Nephron progenitor cell (in vitro differentiated cells): ENCODE data around the gene GNG8.

Source experiments
- DNase-seq: peaks from one replicate; pipeline ENCODE4 v3.0.0; 2021
- H3K27ac Mint-ChIP-seq: 2 replicates; pipeline ENCODE4 v1.8.0; 2021; ENCODE audit warnings: mild to moderate bottlenecking, moderate library complexity, mixed read lengths
- H3K27me3 Mint-ChIP-seq: 2 replicates; pipeline ENCODE4 v1.8.0; 2021; ENCODE audit warnings: mild to moderate bottlenecking, low read depth, mixed read lengths; ENCODE audit not compliant: poor library complexity
- H3K36me3 Mint-ChIP-seq: 2 replicates; pipeline ENCODE4 v1.8.0; 2021; ENCODE audit warnings: low read depth, mixed read lengths
- H3K4me1 Mint-ChIP-seq: 2 replicates; pipeline ENCODE4 v1.8.0; 2021; ENCODE audit warnings: mixed read lengths
- H3K4me3 Mint-ChIP-seq: 2 replicates; pipeline ENCODE4 v1.8.0; 2021; ENCODE audit warnings: mild to moderate bottlenecking, moderate library complexity, mixed read lengths
- H3K9me3 Mint-ChIP-seq: 2 replicates; pipeline ENCODE4 v1.8.0; 2021; ENCODE audit warnings: mild to moderate bottlenecking, moderate library complexity, mixed read lengths
- CTCF ChIP-seq: fragments of 200-600 bp; sonication (generic); IDR thresholded peaks from 2 replicates; pipeline ENCODE4 v1.5.0; 2021; ENCODE audit warnings: antibody characterized with exemption

The GNG8 gene

GRCh38 chr19:46668662-46669061, 32.7 kb upstream of the GNG8 start:
- Mint-ChIP-seq H3K36me3 (peaks cover 5% of the 10 kb centered on the region), H3K4me1 (peaks cover 15% of the 10 kb centered on the region), H3K27ac (no peak overlapping the region), H3K27me3 (peaks cover 11% of the 10 kb centered on the region), H3K9me3 (no peaks in the 10 kb centered on the region), H3K4me3 (no peak overlapping the region)
- no peak for TF ChIP-seq CTCF
- DNase-seq = no peak

- Mint-ChIP-seq H3K4me3 (no peak overlapping the region), H3K4me1 (peaks cover 12% of the 10 kb centered on the region), H3K9me3 (no peaks in the 10 kb centered on the region), H3K27me3 (peaks cover 11% of the 10 kb centered on the region), H3K36me3 (no peaks in the 10 kb centered on the region), H3K27ac (no peak overlapping the region)
- no peak for DNase-seq
- no peak for TF ChIP-seq CTCF
Observed at GRCh38 chr19:46665072-46665471, 29.1 kb upstream of the GNG8 start.

- peaks cover 7% of the 10 kb centered on the region for H3K36me3 Mint-ChIP-seq
- DNase-seq = peak; percentile 77
- peak; percentile 86 for TF ChIP-seq CTCF
- no peaks in the 10 kb centered on the region for H3K9me3 Mint-ChIP-seq
- peak overlapping the region; percentile 61 for H3K27ac Mint-ChIP-seq
- peaks cover 23% of the 10 kb centered on the region for H3K4me1 Mint-ChIP-seq
- H3K4me3 Mint-ChIP-seq = peak overlapping the region; percentile 70
- H3K27me3 Mint-ChIP-seq = peaks cover 13% of the 10 kb centered on the region
Observed at GRCh38 chr19:46661735-46662592, 26.0 kb upstream of the GNG8 start.

GRCh38 chr19:46661020-46661731, 25.2 kb upstream of the GNG8 start, which contains the start of gene DACT3:
TSS of gene DACT3 (minus strand) at chr19:46661182. CDS start at chr19:46661064, 118 bp downstream.
- peak within 1 kb of the TSS; percentile 95 for H3K27ac Mint-ChIP-seq
- TF ChIP-seq CTCF = no peak
- peaks cover 16% of the 10 kb centered on the region for H3K27me3 Mint-ChIP-seq
- peak; percentile 100 for DNase-seq
- peaks cover 23% of the 10 kb centered on the region for H3K4me1 Mint-ChIP-seq
- peaks cover 14% of the 10 kb centered on the region for H3K36me3 Mint-ChIP-seq
- H3K4me3 Mint-ChIP-seq = peak within 1 kb of the TSS; percentile 94
- no peaks in the 10 kb centered on the region for H3K9me3 Mint-ChIP-seq

GRCh38 chr19:46660551-46661019, 24.6 kb upstream of the GNG8 start:
- H3K4me1 Mint-ChIP-seq = peaks cover 23% of the 10 kb centered on the region
- H3K27me3 Mint-ChIP-seq = peaks cover 16% of the 10 kb centered on the region
- H3K36me3 Mint-ChIP-seq = peaks cover 14% of the 10 kb centered on the region
- no peak overlapping the region for H3K27ac Mint-ChIP-seq
- H3K4me3 Mint-ChIP-seq = peak overlapping the region; percentile 94
- no peaks in the 10 kb centered on the region for H3K9me3 Mint-ChIP-seq
- no peak for TF ChIP-seq CTCF
- no peak for DNase-seq
